Panc1 (cell line): ENCODE results near the gene CTAGE1.

Experiments used
- POLR2AphosphoS5 ChIP-seq: IDR thresholded peaks from 2 replicates; pipeline ENCODE4 v1.6.1; 2012; ENCODE audit warnings: mild to moderate bottlenecking, low read depth, low read length, moderate library complexity
- SIN3A ChIP-seq: IDR thresholded peaks from 2 replicates; pipeline ENCODE4 v1.6.1; 2012; ENCODE audit warnings: low read depth, mild to moderate bottlenecking, low read length, moderate library complexity, borderline replicate concordance; ENCODE audit not compliant: insufficient read depth
- TCF7L2 ChIP-seq: IDR thresholded peaks from 2 replicates; pipeline ENCODE4 v1.6.1; 2011; ENCODE audit warnings: mild to moderate bottlenecking, low read depth, low read length, inconsistent platforms
- TF ChIP-seq, protein P1 (sequence below), 2 experiments: IDR thresholded peaks; 2 replicates each; pipeline ENCODE4 v1.6.1; 2011 to 2012; ENCODE audit warnings: low read depth in 2 of 2, control low read depth in 1 of 2, low read length in 1 of 2, mild to moderate bottlenecking in 1 of 2, moderate library complexity in 1 of 2; ENCODE audit not compliant: insufficient read depth in 1 of 2
- TF ChIP-seq, protein P2 (sequence below): fragments of 450-650 bp; IDR thresholded peaks from 2 replicates; pipeline ENCODE4 v1.5.1; 2017; ENCODE audit warnings: mild to moderate bottlenecking

DNA sequence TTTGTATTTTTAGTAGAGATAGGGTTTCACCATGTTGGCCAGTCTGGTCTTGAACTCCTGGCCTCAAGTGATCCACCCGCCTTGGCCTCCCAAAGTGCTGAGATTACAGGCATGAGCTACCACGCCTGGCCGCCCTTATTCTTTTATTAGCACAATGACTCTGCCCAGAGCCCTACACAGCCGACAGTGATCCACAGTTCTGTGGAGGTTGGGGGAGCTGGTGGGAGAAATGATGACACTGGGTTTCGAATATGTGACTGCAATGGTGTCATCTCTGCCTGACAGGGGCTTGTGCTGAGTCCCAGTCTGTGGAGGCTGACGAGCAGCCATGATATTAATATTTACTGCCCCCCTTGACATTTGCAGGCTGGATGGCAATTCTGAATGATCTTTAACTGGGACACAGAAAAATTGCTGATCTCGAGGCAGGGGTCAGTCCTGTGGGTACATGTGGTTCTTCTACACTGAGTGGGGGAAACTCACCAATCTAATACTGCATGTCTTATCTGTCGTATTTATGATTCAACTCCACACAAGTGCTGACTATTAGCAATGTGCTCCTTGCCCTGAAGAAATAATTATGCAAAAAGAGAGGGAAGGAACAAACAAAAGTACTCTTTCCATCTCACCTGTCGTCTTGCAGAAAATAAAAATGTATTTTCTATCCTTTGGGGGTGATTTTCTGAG is 6.3 kb upstream of the CTAGE1 start:
- TF ChIP-seq, protein P1, sequence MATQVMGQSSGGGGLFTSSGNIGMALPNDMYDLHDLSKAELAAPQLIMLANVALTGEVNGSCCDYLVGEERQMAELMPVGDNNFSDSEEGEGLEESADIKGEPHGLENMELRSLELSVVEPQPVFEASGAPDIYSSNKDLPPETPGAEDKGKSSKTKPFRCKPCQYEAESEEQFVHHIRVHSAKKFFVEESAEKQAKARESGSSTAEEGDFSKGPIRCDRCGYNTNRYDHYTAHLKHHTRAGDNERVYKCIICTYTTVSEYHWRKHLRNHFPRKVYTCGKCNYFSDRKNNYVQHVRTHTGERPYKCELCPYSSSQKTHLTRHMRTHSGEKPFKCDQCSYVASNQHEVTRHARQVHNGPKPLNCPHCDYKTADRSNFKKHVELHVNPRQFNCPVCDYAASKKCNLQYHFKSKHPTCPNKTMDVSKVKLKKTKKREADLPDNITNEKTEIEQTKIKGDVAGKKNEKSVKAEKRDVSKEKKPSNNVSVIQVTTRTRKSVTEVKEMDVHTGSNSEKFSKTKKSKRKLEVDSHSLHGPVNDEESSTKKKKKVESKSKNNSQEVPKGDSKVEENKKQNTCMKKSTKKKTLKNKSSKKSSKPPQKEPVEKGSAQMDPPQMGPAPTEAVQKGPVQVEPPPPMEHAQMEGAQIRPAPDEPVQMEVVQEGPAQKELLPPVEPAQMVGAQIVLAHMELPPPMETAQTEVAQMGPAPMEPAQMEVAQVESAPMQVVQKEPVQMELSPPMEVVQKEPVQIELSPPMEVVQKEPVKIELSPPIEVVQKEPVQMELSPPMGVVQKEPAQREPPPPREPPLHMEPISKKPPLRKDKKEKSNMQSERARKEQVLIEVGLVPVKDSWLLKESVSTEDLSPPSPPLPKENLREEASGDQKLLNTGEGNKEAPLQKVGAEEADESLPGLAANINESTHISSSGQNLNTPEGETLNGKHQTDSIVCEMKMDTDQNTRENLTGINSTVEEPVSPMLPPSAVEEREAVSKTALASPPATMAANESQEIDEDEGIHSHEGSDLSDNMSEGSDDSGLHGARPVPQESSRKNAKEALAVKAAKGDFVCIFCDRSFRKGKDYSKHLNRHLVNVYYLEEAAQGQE (IDR thresholded peaks at IDR 0.05; ENCODE audit: insufficient read depth in 1 of 2, low read depth in 2 of 2, low read length in 1 of 2): no peak
- TF ChIP-seq, protein P2, sequence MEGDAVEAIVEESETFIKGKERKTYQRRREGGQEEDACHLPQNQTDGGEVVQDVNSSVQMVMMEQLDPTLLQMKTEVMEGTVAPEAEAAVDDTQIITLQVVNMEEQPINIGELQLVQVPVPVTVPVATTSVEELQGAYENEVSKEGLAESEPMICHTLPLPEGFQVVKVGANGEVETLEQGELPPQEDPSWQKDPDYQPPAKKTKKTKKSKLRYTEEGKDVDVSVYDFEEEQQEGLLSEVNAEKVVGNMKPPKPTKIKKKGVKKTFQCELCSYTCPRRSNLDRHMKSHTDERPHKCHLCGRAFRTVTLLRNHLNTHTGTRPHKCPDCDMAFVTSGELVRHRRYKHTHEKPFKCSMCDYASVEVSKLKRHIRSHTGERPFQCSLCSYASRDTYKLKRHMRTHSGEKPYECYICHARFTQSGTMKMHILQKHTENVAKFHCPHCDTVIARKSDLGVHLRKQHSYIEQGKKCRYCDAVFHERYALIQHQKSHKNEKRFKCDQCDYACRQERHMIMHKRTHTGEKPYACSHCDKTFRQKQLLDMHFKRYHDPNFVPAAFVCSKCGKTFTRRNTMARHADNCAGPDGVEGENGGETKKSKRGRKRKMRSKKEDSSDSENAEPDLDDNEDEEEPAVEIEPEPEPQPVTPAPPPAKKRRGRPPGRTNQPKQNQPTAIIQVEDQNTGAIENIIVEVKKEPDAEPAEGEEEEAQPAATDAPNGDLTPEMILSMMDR: no peak
- no peak for TF ChIP-seq POLR2AphosphoS5
- no peak for TF ChIP-seq SIN3A
- no peak for TF ChIP-seq TCF7L2
